HG02642 (cell line): ENCODE measurements around the gene TMEM221.

Experiments used
- ATAC-seq: cut with Tn5 transposase; IDR thresholded peaks from one replicate; pipeline ENCODE4 v1.9.1; 2021; ENCODE audit warnings: mild to moderate bottlenecking; ENCODE audit not compliant: unreplicated experiment, poor library complexity

Gene TMEM221

GRCh38 chr19:17447704-17448130 lies 751 bp downstream of the TMEM221 start:
- ATAC-seq: no peak

- no peak for ATAC-seq
Measured at GRCh38 chr19:17445526-17446165, 2.8 kb downstream of the TMEM221 start.

DNA sequence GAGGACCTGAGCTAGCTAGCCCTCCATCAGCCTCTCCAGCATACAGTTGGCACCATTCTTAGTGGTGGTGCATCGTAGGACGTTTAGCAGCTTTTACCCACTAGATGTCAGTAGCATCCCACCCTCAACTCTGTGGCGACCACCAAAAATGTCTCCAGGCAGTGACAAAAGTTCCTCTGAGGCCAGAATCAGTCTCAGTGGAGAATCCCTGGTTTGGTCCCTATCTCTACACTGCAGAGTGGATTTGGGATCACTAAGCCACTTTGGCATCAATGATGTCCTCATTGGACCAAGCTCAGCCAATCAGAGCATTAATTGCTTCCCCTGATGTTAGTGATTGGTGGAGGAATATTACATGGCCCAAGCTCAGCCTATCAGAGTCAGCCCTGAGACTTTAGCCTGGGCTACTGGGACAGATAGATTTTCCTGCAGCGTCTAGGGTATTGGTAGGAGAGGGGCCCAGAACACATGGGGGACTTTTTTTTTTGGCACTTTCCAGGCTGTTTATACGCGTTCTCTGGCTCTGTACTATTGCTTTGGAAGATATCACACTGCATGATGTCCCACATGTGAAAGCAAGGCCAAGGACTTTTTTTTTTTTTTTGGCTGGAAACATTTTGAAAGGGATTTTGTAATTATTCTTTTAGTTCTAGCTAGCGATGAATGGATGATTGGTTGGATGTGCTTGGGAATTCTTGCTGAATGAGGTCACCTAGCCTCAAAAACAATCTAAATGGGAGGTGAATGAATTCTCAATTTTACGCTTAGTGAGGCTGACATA lies 7.0 kb downstream of the TMEM221 start:
- ATAC-seq: no peak

DNA sequence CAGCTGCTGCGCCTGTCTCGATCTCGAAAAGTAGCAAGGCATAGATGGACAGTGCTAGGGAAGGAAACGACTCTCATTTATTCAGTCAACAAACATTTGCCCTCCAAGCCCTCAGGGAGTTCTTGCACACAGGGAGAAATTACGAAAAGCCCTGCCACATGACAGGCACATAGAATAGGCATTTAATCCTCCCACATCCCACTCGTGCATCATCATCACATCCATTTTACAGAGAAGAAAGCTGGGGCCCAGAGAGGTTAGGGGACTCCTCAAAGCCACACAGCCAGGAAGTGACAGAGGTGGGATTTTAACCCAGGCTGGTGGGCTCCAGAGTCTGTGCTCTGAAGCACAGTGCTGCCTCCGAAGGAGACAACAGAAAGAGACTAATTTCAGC lies 11.6 kb downstream of the TMEM221 start:
- no peak for ATAC-seq

DNA sequence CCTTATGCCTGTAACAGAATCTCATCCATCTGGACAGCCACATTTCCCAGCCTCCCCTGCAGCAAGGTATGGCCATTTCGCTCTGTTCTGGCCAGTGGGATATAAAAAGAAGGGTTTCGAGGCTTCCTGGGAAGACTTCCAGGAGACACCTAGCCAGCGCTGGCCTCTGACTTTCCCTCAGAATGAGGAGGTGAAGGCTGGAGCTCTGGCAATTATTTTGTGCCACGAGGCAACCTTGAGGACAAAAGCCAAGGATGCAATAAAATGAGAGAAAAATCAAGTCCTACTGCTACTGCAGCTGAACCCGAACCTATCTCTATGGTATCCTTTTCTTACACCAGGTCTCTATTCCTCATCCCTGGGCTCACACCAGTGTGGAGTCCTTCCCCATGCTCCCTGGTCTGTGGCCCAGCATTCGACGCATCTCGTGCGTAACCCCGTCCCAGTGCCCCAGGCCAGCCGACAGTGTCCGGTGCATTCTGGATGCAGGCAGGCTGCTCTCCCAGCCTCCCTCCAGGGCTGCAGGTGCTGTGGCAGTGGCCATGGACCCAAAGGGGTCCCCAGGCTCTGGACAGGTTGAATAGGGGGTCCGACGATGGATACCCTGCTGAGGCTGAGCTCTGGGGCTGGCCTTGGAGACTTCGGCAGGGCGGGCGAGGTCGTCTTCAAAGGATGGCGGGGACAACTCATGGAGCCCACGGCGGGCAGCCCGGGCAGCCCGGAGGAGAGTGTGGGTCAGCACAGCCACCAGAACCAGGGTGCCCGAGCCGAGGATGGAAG lies 12.2 kb downstream of the TMEM221 start:
- no peak for ATAC-seq

- ATAC-seq: no peak
Measured at GRCh38 chr19:17435218-17435617, 13.2 kb downstream of the TMEM221 start.

GRCh38 chr19:17431417-17431816 lies 17.1 kb downstream of the TMEM221 start:
- ATAC-seq: no peak

DNA sequence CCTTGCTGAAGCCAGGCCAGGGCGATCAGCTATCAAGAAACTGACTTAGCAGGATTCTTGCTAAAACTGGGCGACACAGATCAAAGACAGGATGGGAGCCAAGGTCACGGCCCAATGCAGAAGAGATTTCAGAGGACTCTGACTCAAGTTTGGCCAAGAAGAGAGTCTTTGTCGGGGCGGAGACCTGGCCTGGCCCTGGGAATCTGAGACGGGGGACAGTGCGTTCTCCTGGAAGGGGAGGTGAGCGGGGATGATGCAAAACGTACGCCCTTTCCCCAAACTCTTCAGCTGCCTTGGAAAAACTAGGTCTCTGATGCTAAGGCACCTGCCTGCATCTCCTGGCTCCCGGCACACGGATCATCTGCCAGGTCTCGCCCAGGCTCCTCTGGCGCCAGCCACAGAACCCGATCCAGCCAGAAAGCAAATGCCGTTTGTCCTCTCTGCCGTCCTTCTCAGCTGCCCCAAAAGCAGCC lies 18.8 kb downstream of the TMEM221 start:
- ATAC-seq: no peak

- no peak for ATAC-seq
Measured at GRCh38 chr19:17424743-17425365, 23.6 kb downstream of the TMEM221 start.

DNA sequence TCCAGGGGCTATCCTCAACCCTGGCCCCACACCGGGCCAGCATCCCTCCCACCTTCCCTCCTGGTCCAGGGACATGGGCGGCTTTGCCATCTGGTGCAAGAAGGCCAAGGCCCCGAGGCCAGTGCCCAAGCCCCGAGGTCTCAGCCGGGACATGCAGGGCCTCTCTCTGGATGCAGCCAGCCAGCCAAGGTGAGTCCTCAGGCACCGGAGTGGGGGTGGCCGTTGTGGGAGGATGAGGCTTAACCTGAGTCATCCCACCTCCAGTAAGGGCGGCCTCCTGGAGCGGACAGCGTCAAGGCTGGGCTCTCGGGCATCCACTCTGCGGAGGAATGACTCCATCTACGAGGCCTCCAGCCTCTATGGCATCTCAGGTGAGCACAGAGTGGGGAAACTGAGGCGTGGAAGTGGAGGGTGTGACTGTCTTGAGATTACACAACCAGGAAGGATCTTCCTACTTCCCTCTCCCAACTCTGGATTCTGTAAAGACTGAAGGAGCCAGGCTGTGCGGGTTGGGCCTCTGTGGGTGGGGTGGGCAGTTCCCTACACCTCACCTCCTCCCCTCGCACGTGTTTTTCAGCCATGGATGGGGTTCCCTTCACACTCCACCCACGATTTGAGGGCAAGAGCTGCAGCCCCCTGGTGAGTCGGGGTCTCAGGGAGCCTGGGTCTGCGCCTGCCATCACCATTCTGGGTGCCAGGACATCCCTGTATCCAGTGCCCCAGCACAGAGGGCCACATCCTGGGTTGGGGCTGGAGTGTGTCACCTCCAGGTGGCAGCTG lies 24.8 kb downstream of the TMEM221 start:
- ATAC-seq: no peak

- ATAC-seq: no peak
Measured at GRCh38 chr19:17421942-17422341, 26.5 kb downstream of the TMEM221 start.

- ATAC-seq: peak; percentile 12
Measured at GRCh38 chr19:17420475-17420924, 28.0 kb downstream of the TMEM221 start.

DNA sequence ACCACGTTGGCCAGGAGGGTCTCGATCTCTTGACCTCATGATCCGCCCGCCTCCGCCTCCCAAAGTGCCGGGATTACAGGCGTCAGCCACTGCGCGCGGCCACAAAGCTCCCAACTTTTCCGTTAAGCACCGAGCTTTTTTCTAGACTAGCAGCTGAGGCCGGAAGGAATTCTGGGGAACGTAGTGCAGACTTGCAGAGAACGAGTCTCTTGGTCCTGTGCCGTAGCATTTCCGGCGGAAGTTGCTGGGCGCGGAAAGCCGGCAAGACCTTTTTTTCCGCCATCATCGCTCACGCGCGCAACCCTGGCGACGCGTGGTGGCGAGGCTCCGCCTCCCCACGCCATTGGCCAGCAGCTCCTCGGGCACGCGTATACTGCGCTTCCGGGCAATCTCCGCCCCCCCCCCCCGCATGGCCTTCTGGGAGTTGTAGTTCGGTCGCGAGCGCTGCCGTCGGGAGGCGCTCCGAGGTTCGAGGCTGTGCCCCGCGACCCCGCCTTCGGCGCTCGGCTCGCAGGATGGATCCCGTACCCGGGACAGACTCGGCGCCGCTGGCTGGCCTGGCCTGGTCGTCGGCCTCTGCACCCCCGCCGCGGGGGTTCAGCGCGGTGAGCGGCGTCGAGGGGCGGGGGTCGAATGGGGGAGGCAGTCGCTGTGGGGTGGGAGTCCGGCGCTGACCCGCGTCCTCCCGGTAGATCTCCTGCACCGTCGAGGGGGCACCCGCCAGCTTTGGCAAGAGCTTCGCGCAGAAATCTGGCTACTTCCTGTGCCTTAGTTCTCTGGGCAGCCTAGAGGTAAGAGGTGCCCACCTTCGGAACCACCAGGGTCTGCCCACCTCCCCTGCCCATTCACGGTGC lies 28.6 kb downstream of the TMEM221 start, which contains the start of gene MVB12A:
Gene MVB12A, plus strand, starts transcription at position 427 of the 854 bp plus-strand sequence. Its CDS starts 89 bp downstream, at position 516.
- peak; percentile 89 for ATAC-seq

GRCh38 chr19:17419154-17419620 lies 29.3 kb downstream of the TMEM221 start:
- no peak for ATAC-seq

DNA sequence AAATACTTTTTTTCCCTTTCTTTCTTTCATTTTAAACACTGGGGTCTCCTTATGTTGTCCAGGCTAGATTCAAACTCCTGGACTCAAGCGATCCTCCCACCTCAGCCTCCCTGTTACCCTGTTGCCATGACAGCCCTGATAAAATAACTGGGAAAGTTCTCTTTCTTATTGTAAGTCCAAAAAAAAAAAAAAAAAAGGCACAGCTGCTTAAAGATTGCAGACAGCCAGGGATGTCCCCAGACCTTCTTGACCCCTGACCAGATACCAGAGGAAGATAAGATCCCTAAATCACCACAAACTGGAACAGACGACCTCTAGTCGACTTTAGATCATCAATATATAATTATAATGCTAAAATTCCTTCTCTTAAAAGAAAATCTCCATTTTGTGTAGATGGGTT lies 29.8 kb downstream of the TMEM221 start:
- no peak for ATAC-seq

DNA sequence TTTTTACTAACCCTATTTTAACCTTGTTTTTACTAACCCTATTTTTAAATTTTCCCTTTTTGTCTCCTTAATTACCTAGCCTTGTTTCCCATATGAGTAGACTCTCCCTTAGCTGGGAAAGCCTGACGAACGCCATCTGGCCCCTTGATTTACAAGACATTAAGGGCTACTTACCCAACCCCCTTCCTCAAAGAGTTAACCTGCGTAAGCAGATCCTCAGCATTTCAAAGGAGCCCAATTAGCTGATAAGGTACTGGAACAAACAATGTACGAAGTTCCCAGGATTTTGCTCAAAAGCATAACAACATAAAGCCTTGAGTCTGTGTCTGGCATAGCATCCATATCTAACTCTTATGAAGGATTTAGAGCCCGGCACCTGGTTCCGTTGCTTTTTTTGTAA lies 33.3 kb downstream of the TMEM221 start:
- ATAC-seq: no peak

- no peak for ATAC-seq
Measured at GRCh38 chr19:17414097-17414496, 34.4 kb downstream of the TMEM221 start.

DNA sequence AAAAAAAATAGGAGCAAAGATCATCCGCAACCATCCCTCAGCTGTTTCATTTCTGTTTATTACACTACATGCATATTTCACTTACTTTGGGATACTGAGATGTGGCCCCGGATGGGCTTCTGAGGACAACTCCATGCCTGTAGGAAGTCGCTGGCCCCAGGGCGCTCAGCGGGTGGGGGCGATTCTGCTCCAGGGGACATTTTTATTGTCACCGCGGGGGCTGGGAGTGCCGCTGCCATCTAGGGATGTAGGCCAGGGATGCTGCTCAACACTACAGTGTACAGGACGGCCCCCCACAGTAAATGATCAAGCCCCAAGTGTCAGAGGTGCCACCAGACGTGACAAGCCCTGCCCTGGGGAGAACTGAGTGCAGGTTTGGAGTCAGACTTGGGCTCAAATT lies 36.7 kb downstream of the TMEM221 start:
- no peak for ATAC-seq

- ATAC-seq: no peak
Measured at GRCh38 chr19:17409990-17410389, 38.5 kb downstream of the TMEM221 start.
